AG08395 (cell line): ENCODE results near the gene ALS2.
"Not testable (repeated sequence)": the region's sequence is repeated elsewhere in the genome, so short reads cannot be mapped to it uniquely, and the experiment has no call there.

Source experiments
- DNase-seq: peaks from one replicate; pipeline ENCODE4 v3.0.0; 2012; ENCODE audit warnings: mixed read lengths, low spot score

ALS2 gene

GRCh38 chr2:201793631-201794030 lies 12.9 kb upstream of the ALS2 start:
- DNase-seq: no peak

GRCh38 chr2:201790989-201791388 lies 10.3 kb upstream of the ALS2 start:
- no peak for DNase-seq

GRCh38 chr2:201790291-201790690 lies 9.6 kb upstream of the ALS2 start:
- no peak for DNase-seq

- DNase-seq: no peak
These were observed 8.7 kb upstream of the ALS2 start for GRCh38 chr2:201789395-201789794.

GRCh38 chr2:201788371-201788770 lies 7.6 kb upstream of the ALS2 start:
- DNase-seq: no peak

GRCh38 chr2:201786471-201786870 lies 5.7 kb upstream of the ALS2 start:
- DNase-seq: peak; percentile 26

- DNase-seq: no peak
These were observed 4.4 kb upstream of the ALS2 start for GRCh38 chr2:201785135-201785534.

- DNase-seq: no peak
These were observed 3.8 kb upstream of the ALS2 start for GRCh38 chr2:201784563-201784962.

- DNase-seq: peak; percentile 10
These were observed 871 bp upstream of the ALS2 start for GRCh38 chr2:201781557-201782051.

- no peak for DNase-seq
These were observed 646 bp downstream of the ALS2 start for GRCh38 chr2:201779901-201780673.

- DNase-seq: no peak
These were observed 2.9 kb downstream of the ALS2 start for GRCh38 chr2:201777869-201778268.

GRCh38 chr2:201777043-201777442 lies 3.7 kb downstream of the ALS2 start:
- DNase-seq: peak; percentile 4

GRCh38 chr2:201775326-201775725 lies 5.4 kb downstream of the ALS2 start:
- DNase-seq: no peak

GRCh38 chr2:201774546-201774945 lies 6.2 kb downstream of the ALS2 start:
- DNase-seq: no peak

- DNase-seq: no peak
These were observed 6.7 kb downstream of the ALS2 start for GRCh38 chr2:201773990-201774389.

GRCh38 chr2:201769666-201770373 lies 10.9 kb downstream of the ALS2 start:
- peak; percentile 5 for DNase-seq

GRCh38 chr2:201768918-201769317 lies 11.8 kb downstream of the ALS2 start:
- DNase-seq: peak; percentile 60

- DNase-seq: no peak
These were observed 14.9 kb downstream of the ALS2 start for GRCh38 chr2:201765799-201766198.

- DNase-seq: not testable (repeated sequence)
These were observed 16.3 kb downstream of the ALS2 start for GRCh38 chr2:201764469-201764868.

GRCh38 chr2:201761101-201761500 lies 19.6 kb downstream of the ALS2 start:
- DNase-seq: no peak

- no peak for DNase-seq
These were observed 21.2 kb downstream of the ALS2 start for GRCh38 chr2:201759567-201759966.

- no peak for DNase-seq
These were observed 21.9 kb downstream of the ALS2 start for GRCh38 chr2:201758873-201759272.

- DNase-seq: no peak
These were observed 22.5 kb downstream of the ALS2 start for GRCh38 chr2:201758234-201758633.
